Activated CD8-positive, alpha-beta memory T cell treated with anti-CD3 and anti-CD28 coated beads, Interleukin-2, amount 50 U/mL, for 48 hours (primary cell): ENCODE measurements around the gene ELL2.

ENCODE experiments used
- DNase-seq: peaks from one replicate; pipeline ENCODE4 v3.0.0-alpha.2; 2020

ELL2 gene

DNA sequence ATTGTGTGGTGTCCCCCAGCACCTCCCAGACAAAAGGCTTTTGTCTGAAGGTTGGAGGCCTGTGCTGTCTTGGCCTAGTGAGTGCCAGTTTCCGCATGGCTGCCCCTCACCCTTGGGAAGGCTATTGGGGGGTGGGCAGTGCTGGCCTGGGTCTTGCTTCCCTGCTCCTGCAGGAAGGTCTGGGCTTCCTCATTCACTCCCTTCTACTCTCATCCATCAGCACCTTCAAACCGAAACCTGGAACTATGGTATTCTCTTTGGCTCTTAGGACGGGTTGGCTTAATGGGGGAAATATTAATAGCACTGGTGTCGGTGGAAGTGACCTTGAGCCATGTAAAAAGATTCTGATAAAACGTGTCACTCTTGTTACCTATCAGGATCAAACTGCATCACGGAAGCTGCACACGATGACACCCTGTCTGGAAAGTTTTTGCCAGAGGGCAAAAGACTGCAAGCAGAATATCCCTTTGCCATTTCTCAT, 105.1 kb downstream of the ELL2 start:
- DNase-seq: peak; percentile 44

DNA sequence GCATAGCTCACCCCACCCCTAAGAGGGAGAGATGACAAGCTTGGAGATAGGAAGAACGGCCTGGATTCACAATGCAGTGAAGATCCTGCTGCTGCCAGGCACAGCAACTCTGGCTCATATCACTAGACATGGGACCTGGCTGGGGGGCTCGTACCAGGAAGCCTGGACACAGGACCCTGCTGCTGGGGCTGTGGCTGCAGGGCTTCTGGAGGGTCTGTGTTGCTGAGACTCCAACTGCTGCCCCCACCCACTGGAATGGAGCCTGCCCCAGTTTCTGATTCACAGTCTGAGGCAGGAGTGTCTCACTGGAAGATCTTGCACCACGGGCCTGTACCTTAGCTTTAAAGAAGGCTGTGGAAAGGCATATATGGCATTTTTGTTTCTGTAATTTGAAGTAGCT, 108.2 kb downstream of the ELL2 start:
- DNase-seq: peak; percentile 42

DNA sequence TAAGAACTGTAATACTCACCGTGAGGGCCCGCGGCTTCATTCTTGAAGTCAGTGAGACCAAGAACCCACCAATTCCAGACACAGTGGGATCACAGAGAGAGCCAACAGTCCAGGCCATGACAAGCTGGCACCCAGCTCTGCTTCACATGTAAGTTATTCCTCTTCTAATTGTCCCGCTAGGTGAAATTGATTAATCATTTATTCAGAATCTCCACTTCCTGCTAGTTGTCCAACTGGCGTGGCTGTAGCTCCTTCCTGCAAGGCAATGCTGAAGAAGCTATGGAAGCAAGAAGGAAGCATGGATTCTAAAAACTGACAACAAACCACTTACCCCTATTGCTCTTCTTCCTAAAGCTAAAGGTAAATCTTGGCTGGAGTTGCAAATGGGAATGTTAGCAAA, 109.1 kb downstream of the ELL2 start:
- DNase-seq: peak; percentile 38

DNA sequence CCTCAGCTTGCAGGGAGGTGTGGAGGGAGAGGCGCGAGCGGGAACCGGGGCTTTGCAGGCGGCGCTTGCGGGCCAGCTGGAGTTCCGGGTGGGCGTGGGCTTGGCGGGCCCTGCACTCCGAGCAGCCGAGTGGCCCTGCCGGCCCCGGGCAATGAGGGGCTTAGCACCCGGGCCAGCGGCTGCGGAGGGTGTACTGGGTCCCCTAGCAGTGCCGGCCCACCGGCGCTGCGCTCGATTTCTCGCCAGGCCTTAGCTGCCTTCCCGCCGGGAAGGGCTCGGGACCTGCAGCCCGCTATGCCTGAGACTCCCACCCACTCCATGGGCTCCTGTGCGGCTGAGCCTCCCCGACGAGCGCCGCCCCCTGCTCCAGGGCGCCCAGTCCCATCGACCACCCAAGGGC, 110.5 kb downstream of the ELL2 start:
- peak; percentile 44 for DNase-seq

DNA sequence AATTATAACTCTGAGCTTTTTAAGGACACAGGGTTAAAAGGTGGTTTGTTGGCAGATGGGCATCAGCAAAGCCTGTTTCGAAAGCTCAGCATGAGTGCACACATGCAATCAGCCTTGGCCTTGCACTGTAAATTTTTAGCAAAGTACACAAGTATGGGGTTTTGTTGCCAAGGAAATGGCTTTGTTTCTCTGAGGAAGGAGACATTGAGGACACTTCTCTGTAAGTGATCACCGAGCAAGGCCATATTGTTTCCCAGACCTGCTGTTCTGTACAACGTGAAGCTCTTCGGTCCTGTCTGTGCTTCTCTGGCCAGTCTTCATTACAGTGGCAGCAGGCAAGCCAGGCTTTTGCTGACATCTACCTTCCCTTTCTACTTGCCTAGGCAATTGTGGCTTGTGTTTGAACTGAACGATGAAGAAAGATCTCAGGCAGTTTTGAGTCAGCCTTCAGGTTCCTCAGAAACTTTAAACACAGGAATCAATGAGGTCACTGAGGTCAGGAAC, 111.2 kb downstream of the ELL2 start:
- DNase-seq: peak; percentile 43

DNA sequence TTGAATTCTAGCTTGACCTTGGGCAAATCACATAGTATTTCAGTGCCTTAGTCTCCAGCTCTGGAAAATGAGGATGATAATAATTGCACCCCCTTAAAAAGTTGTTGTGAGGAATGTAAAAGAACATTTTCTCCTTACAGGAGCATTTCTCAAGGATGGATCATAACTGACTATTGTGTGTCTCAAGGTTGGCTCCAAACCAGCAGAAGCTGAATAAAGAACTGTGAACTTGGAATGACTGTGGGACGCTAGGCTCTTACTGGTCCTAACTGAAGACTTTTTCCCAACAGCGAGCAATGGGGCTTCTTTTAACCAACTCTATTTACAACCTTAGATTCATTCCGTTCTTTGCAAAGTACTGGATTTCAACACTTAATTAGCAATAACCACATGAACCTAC, 113.0 kb downstream of the ELL2 start:
- no peak for DNase-seq

DNA sequence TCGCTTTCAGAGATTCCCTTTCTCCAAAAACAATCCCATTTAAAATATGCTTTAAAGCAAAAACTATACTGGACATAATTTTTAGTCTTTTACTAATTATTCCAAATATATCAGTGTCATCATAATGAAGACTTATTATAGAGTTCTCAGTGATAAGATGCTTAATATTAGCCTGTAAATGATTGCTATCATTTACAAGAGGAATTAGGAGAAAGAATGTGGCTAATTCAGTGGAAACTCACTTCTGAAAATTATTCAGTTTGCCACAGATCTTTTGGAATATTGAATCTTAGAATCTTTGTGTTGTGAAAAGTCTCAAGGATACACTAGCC, 114.4 kb downstream of the ELL2 start:
- DNase-seq: no peak

DNA sequence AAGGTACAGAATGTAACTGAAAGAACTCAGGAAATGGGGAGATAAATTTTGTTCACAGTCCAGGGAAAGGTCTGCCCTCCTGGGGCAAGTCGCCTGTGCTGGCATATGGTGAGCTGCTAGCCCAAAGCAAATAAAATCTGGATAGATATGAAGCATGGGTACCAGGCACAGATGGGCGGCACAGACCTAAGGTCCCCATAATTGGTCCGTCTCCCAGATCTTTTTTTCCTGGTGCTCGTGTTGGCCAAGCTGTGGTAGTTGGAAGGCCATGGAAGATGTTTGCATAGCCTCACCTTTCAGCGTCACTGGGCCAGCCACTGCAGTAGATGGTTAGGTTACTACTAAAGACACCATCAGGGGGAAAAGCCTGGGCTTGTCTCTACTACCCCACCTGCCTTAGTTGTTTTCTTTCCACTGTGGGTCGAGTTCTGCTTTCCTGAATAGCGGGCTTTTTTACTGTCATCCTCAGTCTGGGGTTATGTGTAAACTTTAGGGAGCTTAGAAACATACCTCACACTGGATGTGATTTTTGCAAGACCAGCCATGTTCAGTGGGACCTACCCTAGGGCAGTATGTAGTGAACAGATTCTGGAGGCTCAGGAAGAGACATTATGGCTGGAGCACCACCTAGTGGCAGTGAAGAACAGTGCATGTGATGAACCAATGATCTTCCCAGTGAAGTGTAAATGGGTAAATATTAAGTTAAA, 114.9 kb downstream of the ELL2 start:
- DNase-seq: peak; percentile 69

DNA sequence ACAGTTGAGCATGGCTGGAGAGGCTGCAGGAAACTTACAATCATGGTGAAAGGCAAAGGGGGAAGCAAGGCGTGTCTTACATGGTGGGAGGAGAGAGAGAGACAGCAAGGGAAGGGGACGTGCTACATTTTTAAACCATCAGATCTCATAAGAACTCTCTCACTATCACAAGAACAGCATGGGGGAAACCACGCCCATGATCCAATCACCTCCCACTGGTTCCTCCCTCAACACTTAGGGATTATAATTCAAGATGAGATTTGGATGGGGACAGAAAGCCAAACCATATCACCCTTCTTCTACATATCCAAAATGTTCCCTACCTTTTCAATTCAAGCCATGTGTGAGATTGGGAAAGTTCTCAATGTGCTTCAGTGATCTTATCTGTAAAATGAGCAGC, 116.3 kb downstream of the ELL2 start:
- peak; percentile 12 for DNase-seq

DNA sequence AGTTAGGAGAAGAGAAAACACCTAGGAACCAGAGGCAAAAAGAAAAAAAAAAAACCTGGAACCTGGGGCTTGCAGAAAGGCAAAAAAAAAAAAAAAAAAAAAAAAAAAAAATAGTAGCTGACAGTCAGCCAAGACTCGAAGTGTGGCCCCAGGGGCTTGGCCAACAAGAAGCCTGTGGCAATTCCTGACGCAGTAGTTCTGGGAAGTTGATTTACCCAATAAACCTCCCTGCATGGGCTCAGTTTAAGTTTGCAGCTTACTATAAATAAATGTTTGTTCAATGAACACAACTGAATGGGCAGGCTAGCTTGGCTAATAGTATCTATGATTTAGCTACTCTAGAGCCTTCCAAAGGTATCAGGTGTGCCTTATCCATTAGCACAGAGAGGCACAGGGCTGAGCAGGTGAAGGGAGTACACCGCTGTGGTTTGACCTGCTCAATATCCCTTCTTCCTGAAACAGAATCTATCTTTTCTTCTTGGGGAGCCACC, 117.9 kb downstream of the ELL2 start:
- peak; percentile 7 for DNase-seq

DNA sequence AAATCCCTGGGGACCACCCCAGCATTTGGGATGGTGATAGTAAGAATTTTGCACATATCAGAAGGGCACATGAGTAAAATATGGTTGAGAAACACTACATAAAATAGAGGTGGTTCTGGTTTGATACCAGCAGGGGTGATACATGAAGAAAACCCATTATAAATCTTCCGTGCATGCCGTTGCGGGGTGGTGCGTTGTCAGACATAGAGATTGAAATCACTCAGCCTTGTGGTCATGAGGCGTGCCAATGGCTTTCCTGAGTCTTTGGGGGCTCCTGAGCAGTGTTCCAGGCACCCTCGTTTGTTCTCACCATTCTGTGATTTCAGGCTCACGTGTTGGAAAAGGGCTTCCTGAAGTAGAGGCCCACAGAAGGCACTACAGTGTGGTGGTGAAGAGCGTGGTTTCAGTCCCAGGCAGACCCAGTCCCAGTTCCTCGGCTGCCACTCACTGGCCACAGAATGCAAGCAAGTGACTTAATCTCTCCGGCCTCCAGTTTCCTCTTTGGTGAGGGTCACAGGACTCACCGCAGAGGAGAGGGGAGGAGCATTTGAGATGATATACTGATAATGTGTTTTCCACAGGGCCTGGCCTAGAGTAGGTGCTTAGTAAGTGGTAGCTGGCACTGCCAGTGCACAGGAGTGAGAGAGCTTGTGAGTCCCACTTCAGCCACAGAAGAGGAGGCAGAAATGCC, 118.7 kb downstream of the ELL2 start:
- peak; percentile 78 for DNase-seq

DNA sequence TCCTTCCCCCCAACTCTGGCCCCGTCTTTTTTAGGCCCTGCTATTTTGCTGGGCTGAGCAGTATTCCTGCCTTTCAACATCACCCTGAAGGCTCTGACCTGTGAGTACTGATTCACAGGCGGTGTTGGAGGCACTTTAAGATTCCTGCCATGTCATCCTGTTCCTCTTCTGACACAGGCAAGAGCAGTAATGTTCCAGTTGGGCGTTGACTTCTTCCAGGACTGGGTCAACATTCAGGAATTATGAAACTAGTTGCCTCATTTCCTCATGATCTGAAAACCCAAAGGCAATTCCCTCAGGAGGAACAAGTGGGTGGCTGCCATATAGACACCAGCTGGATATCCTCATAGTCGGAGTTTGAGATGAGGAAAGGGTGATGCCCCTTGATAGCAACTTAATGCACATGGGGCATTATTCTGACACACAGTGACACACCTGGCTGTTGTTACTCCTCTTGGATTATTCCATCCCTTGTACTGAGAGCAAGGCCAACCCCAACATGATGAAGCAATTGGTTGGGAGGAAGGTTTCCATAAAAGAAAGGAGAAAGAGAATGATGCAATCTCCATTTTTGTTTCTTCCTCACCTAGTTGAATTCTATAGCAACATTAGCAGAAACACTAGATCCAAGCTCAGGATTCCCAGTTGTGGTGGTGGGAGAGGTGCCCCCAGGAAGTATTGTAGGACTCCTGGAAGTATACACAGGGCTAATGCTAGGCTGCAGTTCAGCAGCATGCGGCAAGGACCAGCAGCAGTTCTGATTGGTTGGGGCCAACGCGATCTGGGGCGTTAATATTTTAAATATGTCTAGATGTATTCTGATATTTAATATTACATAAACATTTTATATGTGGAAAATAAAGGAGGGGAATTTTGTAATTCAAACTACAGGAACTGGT, 119.5 kb downstream of the ELL2 start:
- peak; percentile 35 for DNase-seq

DNA sequence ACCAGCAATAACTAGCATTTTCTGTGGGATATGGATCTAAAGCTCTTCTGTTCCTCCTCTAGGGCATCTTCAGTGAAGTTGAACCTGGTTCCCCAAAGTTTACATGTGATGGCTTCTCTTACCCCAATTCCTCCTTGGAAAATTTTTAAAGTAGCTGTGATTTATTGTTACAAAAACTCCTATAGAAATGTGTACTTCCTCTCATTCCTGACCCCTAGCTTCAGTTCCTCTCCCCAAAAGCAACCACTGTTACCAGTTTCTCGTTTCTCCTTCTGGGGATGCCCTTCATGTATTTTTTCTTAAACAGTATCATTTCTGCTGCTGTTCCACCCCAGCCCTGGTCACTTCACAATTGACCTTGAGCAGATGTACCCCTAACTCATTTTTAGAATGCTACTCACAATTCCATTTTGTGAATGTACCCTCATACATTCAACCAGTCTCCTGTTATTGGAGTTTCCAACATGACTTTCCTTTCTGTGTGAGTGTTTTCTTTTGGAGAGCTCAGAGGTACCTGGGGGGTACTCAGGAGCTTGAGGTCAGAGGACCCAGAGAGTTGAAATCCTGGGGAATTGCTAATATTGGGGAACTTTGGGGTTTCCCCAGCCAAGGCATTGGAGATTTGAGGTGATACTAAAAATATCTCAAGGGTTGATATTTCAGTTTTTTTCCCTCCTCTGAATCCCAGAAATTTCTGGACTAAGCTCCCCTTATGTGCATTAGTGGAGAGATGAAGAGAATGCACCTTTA, 120.5 kb downstream of the ELL2 start:
- peak; percentile 13 for DNase-seq

DNA sequence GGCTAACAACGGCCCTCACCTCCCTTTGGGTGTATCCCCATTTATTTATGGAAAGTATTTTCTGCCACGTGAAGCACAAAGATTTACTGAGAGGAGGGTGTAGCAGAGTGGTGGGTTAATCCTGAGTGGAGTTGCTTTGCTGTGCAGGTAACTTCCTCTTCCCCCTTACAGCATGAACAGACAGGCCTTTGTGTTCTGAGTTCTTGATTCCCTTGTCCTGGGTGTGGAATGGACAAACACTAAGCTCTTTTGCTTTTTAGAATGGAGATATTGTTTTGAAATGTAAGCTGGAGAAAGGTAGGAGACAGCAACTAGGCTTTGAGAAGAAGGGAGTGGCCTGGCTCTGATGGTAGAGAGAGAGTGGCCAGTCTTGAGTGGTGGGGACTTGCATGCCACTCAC, 122.0 kb downstream of the ELL2 start:
- DNase-seq: no peak

DNA sequence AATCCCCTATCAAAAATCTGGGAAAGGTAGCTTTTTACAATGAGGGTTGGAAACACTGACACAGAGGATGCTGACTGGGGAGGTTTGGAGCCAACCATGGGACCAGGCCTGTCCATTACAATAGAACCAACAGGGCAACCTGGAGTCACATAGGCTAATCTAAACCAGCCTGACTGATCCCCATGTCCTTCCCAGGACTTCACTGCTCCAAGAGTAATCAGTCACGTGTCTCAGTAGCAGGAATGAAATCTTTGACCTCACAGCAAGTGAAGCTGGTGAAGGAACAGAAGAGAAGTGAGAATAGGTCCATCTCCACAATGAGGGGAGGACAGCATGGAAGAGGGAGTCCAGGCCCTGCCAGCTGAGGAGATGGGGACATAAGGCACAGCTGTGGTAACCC, 123.1 kb downstream of the ELL2 start:
- DNase-seq: peak; percentile 43

DNA sequence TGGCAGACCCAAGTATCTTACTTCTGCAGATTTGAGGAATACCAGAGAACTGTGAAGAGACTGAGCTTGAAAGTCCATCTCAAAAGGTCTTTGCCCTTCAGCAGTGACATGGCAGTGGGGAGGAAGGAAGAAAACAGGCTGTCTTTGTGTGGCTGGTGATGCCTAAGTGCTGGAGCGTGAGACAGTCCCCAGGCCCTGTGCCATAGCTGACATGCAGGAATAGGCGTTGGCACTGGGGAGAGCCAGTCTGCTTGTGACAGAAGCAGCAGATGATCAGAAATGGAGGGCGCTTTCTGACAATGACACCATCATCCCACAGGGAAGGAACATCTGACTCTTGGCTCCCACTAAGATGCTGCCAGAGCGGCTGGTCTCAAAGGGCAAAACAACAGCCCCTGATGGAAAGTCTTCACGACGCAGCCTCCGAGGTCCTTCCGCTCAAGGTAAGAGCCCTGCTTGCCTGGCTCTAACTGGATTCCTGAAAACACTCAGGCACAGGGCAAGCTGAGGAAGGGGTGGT, 123.6 kb downstream of the ELL2 start:
- peak; percentile 46 for DNase-seq

DNA sequence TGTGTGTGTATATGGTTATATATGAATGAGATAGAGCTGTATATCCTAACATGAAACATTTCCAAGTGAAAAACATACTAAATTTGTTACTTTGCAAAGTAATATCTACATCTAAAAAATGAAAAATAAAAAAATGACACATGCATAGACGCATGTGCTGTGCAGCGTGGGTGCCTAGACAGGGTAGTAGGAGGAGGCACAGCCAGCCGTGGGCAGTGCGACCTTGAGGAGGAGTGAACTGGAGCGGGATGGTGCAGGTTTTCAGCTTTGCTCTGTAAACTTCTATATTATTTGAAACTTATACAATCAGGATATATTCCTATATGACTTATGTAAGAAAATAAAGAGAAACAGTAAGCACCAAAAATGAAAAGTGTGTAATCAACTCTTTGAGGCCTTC, 124.2 kb downstream of the ELL2 start:
- peak; percentile 44 for DNase-seq

DNA sequence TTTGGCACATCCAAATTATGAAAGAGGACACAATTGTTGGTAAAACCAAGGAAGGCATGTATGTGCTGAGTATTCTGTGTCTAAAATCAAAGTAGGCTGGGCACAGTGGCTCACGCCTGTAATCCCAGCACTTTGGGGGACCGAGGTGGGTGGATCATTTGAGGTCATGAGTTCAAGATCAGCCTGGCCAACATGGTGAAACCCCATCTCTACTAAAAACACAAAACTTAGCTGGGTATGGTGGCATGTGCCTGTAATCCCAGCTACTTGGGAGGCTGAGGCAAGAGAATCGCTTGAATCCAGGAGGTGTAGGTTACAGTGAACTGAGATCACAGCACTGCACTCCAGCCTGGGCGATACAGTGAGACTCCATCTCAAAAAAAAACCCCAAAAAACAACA, 124.7 kb downstream of the ELL2 start:
- DNase-seq: peak; percentile 42

DNA sequence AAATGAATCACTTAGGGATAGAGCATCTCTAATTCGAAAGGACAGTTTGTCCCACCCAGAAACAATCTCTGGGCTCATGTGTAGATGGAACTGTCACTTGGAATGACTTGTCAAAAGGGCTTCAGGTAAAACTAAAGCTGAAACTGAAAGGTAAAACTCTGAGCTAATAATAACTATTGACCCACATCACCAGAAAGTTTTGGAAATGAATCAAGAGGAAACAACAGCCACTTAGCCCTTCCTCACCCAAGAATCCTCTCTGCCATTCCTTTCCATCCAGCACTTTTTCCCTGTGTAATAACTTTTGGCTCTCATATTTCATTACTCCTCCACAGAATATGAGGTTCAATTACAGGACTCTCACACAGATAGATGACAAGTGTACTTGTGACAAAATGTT, 125.1 kb downstream of the ELL2 start:
- peak; percentile 2 for DNase-seq

DNA sequence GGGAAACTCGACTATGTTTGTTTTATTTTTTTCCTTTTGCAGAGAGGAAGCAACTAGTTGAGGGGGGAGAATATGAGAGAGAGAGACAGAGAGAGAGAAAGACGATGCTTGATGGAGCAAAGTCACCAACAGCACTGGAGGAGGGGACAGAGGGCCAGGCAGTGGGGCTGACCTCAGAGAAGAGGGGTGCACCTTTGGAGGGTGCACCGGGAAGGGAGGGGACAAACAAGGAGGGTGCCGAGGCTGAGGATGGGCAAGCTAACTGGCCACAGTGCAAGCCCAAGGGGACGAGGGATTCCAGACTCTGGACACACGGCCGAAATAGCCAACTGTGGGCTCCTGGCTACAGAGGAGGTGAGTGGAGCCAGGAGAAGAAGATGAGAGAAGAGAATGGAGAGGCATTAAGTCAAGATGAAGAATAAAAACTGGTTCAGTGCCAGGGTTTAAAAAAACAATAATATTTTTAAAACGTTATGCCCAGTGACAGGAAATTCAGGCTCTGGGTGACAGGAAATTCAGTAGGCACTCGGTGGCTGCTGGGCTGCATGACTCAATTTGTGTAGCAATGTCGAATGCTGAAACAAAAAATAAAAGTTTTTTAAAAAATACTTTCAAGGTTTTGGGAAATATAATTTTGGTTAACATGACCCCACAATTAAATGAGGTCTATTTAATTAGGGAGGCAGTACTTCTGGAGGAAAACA, 125.8 kb downstream of the ELL2 start:
- DNase-seq: peak; percentile 58
